ENCODE results near the gene BABAM2. TPM values are rescaled to one million over a fixed set of nuclear protein-coding genes. Genes with fewer than 3 reads are reported as not detected.

Gene BABAM2
- total and polyA plus RNA-seq, 2 experiments from 2014 or later: 35.2 to 46.1 TPM

DNA sequence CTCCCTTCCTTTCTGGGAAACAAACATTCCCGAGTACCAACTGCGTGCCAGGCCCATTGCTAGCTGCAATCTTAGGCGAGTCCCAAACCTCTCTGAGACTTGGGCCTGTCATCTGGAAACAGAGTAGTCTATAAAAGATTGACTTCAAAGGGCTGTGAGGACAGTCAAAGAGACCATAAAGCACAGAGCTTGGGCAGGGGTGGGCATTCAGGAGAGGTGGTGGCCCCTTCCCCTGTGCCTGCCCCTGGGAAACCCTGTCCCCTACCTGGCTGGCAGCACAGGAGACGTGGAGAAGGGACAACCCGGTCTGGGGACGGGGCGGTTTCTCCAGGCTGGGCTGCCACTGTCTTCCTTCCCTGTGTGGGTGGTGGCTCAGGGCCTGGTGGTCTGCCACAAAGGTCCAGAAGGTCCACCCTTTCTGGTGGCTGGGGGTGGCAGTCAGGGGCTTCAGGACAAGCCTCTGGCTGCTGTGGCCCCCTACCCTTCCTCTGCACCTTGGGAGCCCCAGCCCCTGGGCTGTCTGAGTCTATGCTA lies 468.2 kb downstream of the BABAM2 start:
- in situ Hi-C loops (cut with MboI): no loop called here
- H2AFZ ChIP-seq: no peak overlapping the region
- TF ChIP-seq EZH2 (IDR thresholded peaks at IDR 0.05; ENCODE audit: insufficient read depth, poor library complexity, severe bottlenecking) (no peak), EZH2phosphoT487 (IDR thresholded peaks at IDR 0.05; ENCODE audit: insufficient read depth, low read depth) (no peak)
- H3K4me1 ChIP-seq (ENCODE audit: insufficient read depth): peaks cover 7% of the 10 kb centered on the region; the same call in 1 of the 2 replicates
- no peak overlapping the region for H3K4me3 ChIP-seq
- DNase-seq: no peak
- H3K9me2 ChIP-seq (ENCODE audit: insufficient read depth): no peaks in the 10 kb centered on the region
- H3K4me2 ChIP-seq (ENCODE audit: unreplicated experiment): no peak overlapping the region
- no peak overlapping the region for H3K9ac ChIP-seq
- no peak overlapping the region for H3K27ac ChIP-seq
- H3K27me3 ChIP-seq (replicated peaks; ENCODE audit: insufficient read depth): no peaks in the 10 kb centered on the region
- H3K9me3 ChIP-seq (ENCODE audit: low read depth): no peaks in the 10 kb centered on the region
- WGBS, 2 experiments (ENCODE audit: low coverage in 1 of 2, low lambda C conversion rate in 2 of 2, missing lambda C conversion rate in 2 of 2): 90 to 92% methylated on average over 7 of the region's 7 CpGs
- no peaks in the 10 kb centered on the region for H4K20me1 ChIP-seq (ENCODE audit: insufficient read depth)
- H3K36me3 ChIP-seq (ENCODE audit: low read depth): no peaks in the 10 kb centered on the region
- no peaks in the 10 kb centered on the region for H3K79me2 ChIP-seq (ENCODE audit: insufficient read depth)
- H3F3A ChIP-seq (ENCODE audit: insufficient read depth): no peaks in the 10 kb centered on the region

- Histone ChIP-seq H3K36me3 (ENCODE audit: low read depth) (no peaks in the 10 kb centered on the region), H3K4me1 (ENCODE audit: insufficient read depth) (peaks cover 7% of the 10 kb centered on the region; the same call in 1 of the 2 replicates), H3K4me3 (no peak overlapping the region), H3K79me2 (ENCODE audit: insufficient read depth) (no peaks in the 10 kb centered on the region), H3K9me3 (ENCODE audit: low read depth) (no peaks in the 10 kb centered on the region), H3K4me2 (ENCODE audit: unreplicated experiment) (no peak overlapping the region), H3K27ac (no peak overlapping the region), H3K9ac (no peak overlapping the region), H4K20me1 (ENCODE audit: insufficient read depth) (no peaks in the 10 kb centered on the region), H3F3A (ENCODE audit: insufficient read depth) (no peaks in the 10 kb centered on the region), H3K9me2 (ENCODE audit: insufficient read depth) (no peaks in the 10 kb centered on the region), H3K27me3 (replicated peaks; ENCODE audit: insufficient read depth) (no peaks in the 10 kb centered on the region), H2AFZ (no peak overlapping the region)
- DNase-seq: no peak
- WGBS, 2 experiments (ENCODE audit: low coverage in 1 of 2, low lambda C conversion rate in 2 of 2, missing lambda C conversion rate in 2 of 2): 94 to 96% methylated on average over 28 of the region's 28 CpGs
- no peak for TF ChIP-seq EZH2phosphoT487 (IDR thresholded peaks at IDR 0.05; ENCODE audit: insufficient read depth, low read depth)
- TF ChIP-seq EZH2 (IDR thresholded peaks at IDR 0.05; ENCODE audit: insufficient read depth, poor library complexity, severe bottlenecking): no peak
- in situ Hi-C loops (cut with MboI): no loop called here
Observed at GRCh38 chr2:28359222-28360057, 468.9 kb downstream of the BABAM2 start.

DNA sequence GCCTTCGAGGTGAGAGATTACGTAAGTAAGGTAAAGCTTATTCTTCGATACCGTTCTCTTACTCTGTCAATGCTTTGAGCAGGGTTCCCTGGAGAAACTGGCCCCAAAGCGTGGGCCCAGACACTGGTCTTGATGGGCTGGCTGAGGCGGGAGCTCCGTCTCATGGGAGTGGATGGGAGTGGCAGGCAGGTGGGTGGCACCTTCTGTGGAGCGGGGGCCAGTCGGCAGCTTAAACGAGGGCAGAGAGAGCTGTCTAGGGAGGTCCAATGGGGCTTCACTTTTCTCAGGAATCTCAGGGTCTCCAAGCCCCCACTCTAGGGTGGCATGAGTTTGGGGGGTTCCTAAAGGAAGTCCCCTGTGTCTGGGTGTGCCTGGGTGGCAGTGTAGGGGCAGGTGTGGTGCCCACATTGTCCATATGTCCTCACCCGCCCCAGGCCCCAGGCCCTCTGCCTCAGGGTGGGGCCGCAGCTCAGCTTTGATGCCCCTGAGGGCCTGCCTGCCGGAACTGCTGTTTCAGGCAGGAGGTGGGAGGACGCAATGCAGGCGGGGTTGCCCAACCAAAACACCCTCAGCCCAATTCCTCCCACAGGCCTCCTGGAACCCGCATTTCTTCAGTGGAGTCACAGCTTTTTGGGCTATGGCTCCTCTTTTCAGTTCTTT lies 469.7 kb downstream of the BABAM2 start:
- Histone ChIP-seq H3K36me3 (ENCODE audit: low read depth) (no peaks in the 10 kb centered on the region), H3K4me3 (no peak overlapping the region), H3K79me2 (ENCODE audit: insufficient read depth) (no peaks in the 10 kb centered on the region), H3K9ac (no peak overlapping the region), H3K27ac (no peak overlapping the region), H3K9me2 (ENCODE audit: insufficient read depth) (no peaks in the 10 kb centered on the region), H3K4me1 (ENCODE audit: insufficient read depth) (peaks cover 7% of the 10 kb centered on the region; the same call in 1 of the 2 replicates), H3K4me2 (ENCODE audit: unreplicated experiment) (no peak overlapping the region), H3K9me3 (ENCODE audit: low read depth) (no peaks in the 10 kb centered on the region), H3F3A (ENCODE audit: insufficient read depth) (no peaks in the 10 kb centered on the region), H4K20me1 (ENCODE audit: insufficient read depth) (no peaks in the 10 kb centered on the region), H2AFZ (no peak overlapping the region), H3K27me3 (replicated peaks; ENCODE audit: insufficient read depth) (no peaks in the 10 kb centered on the region)
- in situ Hi-C loops (cut with MboI): no loop called here
- WGBS, 2 experiments (ENCODE audit: low coverage in 1 of 2, low lambda C conversion rate in 2 of 2, missing lambda C conversion rate in 2 of 2): 91 to 94% methylated on average over 15 to 16 of the region's 16 CpGs
- DNase-seq: no peak
- no peak for TF ChIP-seq EZH2 (IDR thresholded peaks at IDR 0.05; ENCODE audit: insufficient read depth, poor library complexity, severe bottlenecking)
- no peak for TF ChIP-seq EZH2phosphoT487 (IDR thresholded peaks at IDR 0.05; ENCODE audit: insufficient read depth, low read depth)

DNA sequence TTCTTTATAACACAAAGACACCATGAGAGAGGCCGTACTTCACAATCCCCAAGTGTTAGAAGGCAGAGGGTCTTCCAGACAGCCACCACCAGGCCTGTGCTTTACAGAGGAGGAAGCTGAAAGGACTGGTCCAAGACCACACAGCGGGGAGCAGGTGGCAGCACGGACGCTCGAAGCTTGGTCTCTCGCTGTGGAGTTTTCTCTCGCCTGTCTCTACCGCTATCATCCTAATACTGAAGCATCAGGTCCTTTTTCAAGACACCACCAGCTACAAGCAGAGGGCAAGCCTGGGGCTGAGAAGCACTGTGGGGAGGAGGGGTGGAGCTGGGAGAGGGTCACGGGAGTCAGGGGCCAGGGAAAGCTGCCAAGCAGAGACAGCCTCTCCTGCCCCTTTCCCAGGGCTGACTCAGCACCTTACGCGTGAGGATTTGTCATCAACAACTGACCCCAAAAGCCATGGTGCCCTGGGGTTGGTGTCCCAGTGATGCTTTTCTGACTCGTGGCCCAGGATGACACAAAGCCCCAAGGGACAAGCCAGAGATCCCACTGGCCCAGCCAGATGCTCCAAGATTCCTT lies 470.3 kb downstream of the BABAM2 start:
- Histone ChIP-seq H3K4me2 (ENCODE audit: unreplicated experiment) (no peak overlapping the region), H2AFZ (no peak overlapping the region), H3K9me3 (ENCODE audit: low read depth) (no peaks in the 10 kb centered on the region), H3K79me2 (ENCODE audit: insufficient read depth) (no peaks in the 10 kb centered on the region), H3K27ac (no peak overlapping the region), H3F3A (ENCODE audit: insufficient read depth) (no peaks in the 10 kb centered on the region), H3K36me3 (ENCODE audit: low read depth) (no peaks in the 10 kb centered on the region), H3K4me1 (ENCODE audit: insufficient read depth) (peaks cover 1% of the 10 kb centered on the region; the same call in 1 of the 2 replicates), H4K20me1 (ENCODE audit: insufficient read depth) (no peaks in the 10 kb centered on the region), H3K4me3 (no peak overlapping the region), H3K9me2 (ENCODE audit: insufficient read depth) (no peaks in the 10 kb centered on the region), H3K27me3 (replicated peaks; ENCODE audit: insufficient read depth) (no peaks in the 10 kb centered on the region), H3K9ac (no peak overlapping the region)
- in situ Hi-C loops (cut with MboI): no loop called here
- WGBS, 2 experiments (ENCODE audit: low coverage in 1 of 2, low lambda C conversion rate in 2 of 2, missing lambda C conversion rate in 2 of 2): 73 to 76% methylated on average over 12 of the region's 12 CpGs
- no peak for TF ChIP-seq EZH2 (IDR thresholded peaks at IDR 0.05; ENCODE audit: insufficient read depth, poor library complexity, severe bottlenecking)
- no peak for TF ChIP-seq EZH2phosphoT487 (IDR thresholded peaks at IDR 0.05; ENCODE audit: insufficient read depth, low read depth)
- peak; percentile 70 for DNase-seq
